GM12878 (cell line): Measurements from ENCODE around the gene TBL1XR1. TPM values are rescaled to one million over a fixed set of nuclear protein-coding genes. Genes with fewer than 3 reads are reported as not detected.

Experiments
- ATAC-seq: fragments of 200-7000 bp; cut with Tn5 transposase; 3 replicates; pipeline ENCODE4 v1.9.1; 2020; ENCODE audit warnings: mild to moderate bottlenecking, moderate library complexity
- BruUV-seq: library from RNA; stranded (reverse); fragments of 400-500 nt; replicated peaks from 2 replicates; lab custom pipeline; 2021; lab: Mats Ljungman, UMichigan
- CTCF ChIA-PET: fragments of 300-600 bp; sonication (Branson Sonifier 250); formaldehyde crosslinking; extraction: SDS; loops from one replicate; lab custom pipeline; 2021; ENCODE audit warnings: inconsistent platforms; lab: Yijun Ruan, JAX
- POLR2A ChIA-PET: fragments of 350-600 bp; formaldehyde crosslinking; extraction: SDS; loops from one replicate; lab custom pipeline; 2021; ENCODE audit warnings: inconsistent platforms; lab: Charles Lee
- RAD21 ChIA-PET: fragments of 300-600 bp; sonication (Branson Sonifier 250); formaldehyde crosslinking; loops from one replicate; lab custom pipeline; 2023; ENCODE audit warnings: antibody characterized with exemption; ENCODE audit not compliant: unreplicated experiment; lab: Charles Lee
- SMC1A ChIA-PET: fragments of 300-600 bp; sonication (Branson Sonifier 250); formaldehyde crosslinking; loops from one replicate; lab custom pipeline; 2023; ENCODE audit not compliant: unreplicated experiment, uncharacterized antibody; lab: Charles Lee
- DNase-seq: peaks from one replicate; pipeline ENCODE4 v3.0.0-alpha.2; 2011; ENCODE audit warnings: low read depth, low spot score
- FAIRE-seq: peaks from 3 replicates; lab custom pipeline; 2011; peaks lifted over from hg19 to GRCh38; lab: Jason Lieb, UNC
- H2AFZ ChIP-seq: 2 replicates; pipeline ENCODE4 v1.6.0; 2011; ENCODE audit warnings: low read depth, low read length, control low read depth; ENCODE audit not compliant: control insufficient read depth
- H3K27ac ChIP-seq: 2 replicates; pipeline ENCODE4 v1.5.1; 2011; ENCODE audit warnings: control low read depth; ENCODE audit not compliant: control insufficient read depth, insufficient read depth
- H3K27me3 ChIP-seq, 2 experiments: replicated peaks in 1 of 2; 2 replicates each; pipeline versions ENCODE4 v1.6.0 to v1.6.1; 2011; ENCODE audit warnings: low read length in 1 of 2; ENCODE audit not compliant: control insufficient read depth in 2 of 2, insufficient read depth in 2 of 2
- H3K36me3 ChIP-seq, 2 experiments: 2 replicates each; pipeline ENCODE4 v1.5.1; 2011; ENCODE audit warnings: low read length in 1 of 2; ENCODE audit not compliant: control insufficient read depth in 2 of 2, insufficient read depth in 2 of 2
- H3K4me1 ChIP-seq: 2 replicates; pipeline ENCODE4 v1.6.1; 2011; ENCODE audit warnings: mild to moderate bottlenecking, low read length, moderate library complexity, mixed read lengths; ENCODE audit not compliant: control insufficient read depth, insufficient read depth
- H3K4me2 ChIP-seq: 2 replicates; pipeline ENCODE4 v1.6.0; 2011; ENCODE audit warnings: control low read depth; ENCODE audit not compliant: control insufficient read depth, insufficient read depth
- H3K4me3 ChIP-seq: fragments of 200-600 bp; sonication (generic); 2 replicates; pipeline ENCODE4 v1.5.1; 2016
- H3K79me2 ChIP-seq: 2 replicates; pipeline ENCODE4 v1.6.0; 2011; ENCODE audit warnings: low read length; ENCODE audit not compliant: control insufficient read depth, insufficient read depth
- H3K9ac ChIP-seq: 2 replicates; pipeline ENCODE4 v1.8.0; 2011; ENCODE audit warnings: low read length, control low read depth, mixed read lengths; ENCODE audit not compliant: control insufficient read depth, insufficient read depth
- H3K9me3 ChIP-seq: replicated peaks from 3 replicates; pipeline ENCODE4 v1.5.1; 2011; ENCODE audit warnings: mild to moderate bottlenecking, low read length; ENCODE audit not compliant: control insufficient read depth, insufficient read depth
- H4K20me1 ChIP-seq: 2 replicates; pipeline ENCODE4 v1.6.0; 2011; ENCODE audit not compliant: control insufficient read depth, insufficient read depth
- BRCA1 ChIP-seq: IDR thresholded peaks from 2 replicates; pipeline ENCODE4 v1.6.1; 2011; ENCODE audit warnings: low read depth, low read length, improper control_type of control experiment
- CBX5 ChIP-seq: sonication (generic); IDR thresholded peaks from 2 replicates; pipeline ENCODE4 v1.6.1; 2016; ENCODE audit warnings: low read depth, moderate library complexity, mild to moderate bottlenecking, inconsistent platforms
- EED ChIP-seq: sonication (generic); IDR thresholded peaks from 2 replicates; pipeline ENCODE4 v1.6.1; 2016; ENCODE audit warnings: antibody characterized with exemption, low read depth
- EGR1 ChIP-seq, 2 experiments: IDR thresholded peaks; 1 replicate in 1 of 2; 2 replicates in 1 of 2; pipeline ENCODE4 v1.6.1; 2011 to 2012; ENCODE audit warnings: low read depth in 2 of 2, low read length in 2 of 2, borderline replicate concordance in 1 of 2, mild to moderate bottlenecking in 1 of 2, moderate library complexity in 1 of 2
- FOS ChIP-seq: IDR thresholded peaks from 3 replicates; pipeline ENCODE4 v1.6.1; 2011; ENCODE audit warnings: borderline replicate concordance; ENCODE audit not compliant: insufficient read length; ENCODE audit errors: extremely low read depth
- JUND ChIP-seq: IDR thresholded peaks from 2 replicates; pipeline ENCODE4 v1.6.1; 2012; ENCODE audit warnings: low read depth, mild to moderate bottlenecking, low read length, improper control_type of control experiment, moderate library complexity
- MLLT1 ChIP-seq: fragments of 450-650 bp; IDR thresholded peaks from 2 replicates; pipeline ENCODE4 v1.6.1; 2016; ENCODE audit warnings: mild to moderate bottlenecking
- NFYA ChIP-seq: IDR thresholded peaks from 2 replicates; pipeline ENCODE4 v1.6.1; 2011; ENCODE audit warnings: low read depth, mild to moderate bottlenecking, low read length, improper control_type of control experiment, borderline replicate concordance
- PBX3 ChIP-seq: IDR thresholded peaks from 2 replicates; pipeline ENCODE4 v1.6.1; 2011; ENCODE audit warnings: mild to moderate bottlenecking, low read depth, low read length, moderate library complexity; ENCODE audit not compliant: insufficient replicate concordance
- RAD21 ChIP-seq: IDR thresholded peaks from 2 replicates; pipeline ENCODE4 v1.6.1; 2011; ENCODE audit warnings: mild to moderate bottlenecking, low read depth, low read length, moderate library complexity; ENCODE audit not compliant: insufficient read depth
- SMAD5 ChIP-seq: IDR thresholded peaks from 2 replicates; pipeline ENCODE4 v1.6.1; 2016; ENCODE audit warnings: antibody characterized with exemption, low read depth
- TAF1 ChIP-seq: IDR thresholded peaks from 2 replicates; pipeline ENCODE4 v1.6.1; 2011; ENCODE audit warnings: mild to moderate bottlenecking, low read depth, low read length, borderline replicate concordance
- TCF12 ChIP-seq: IDR thresholded peaks from 2 replicates; pipeline ENCODE4 v1.6.1; 2011; ENCODE audit warnings: low read depth, mild to moderate bottlenecking, low read length
- TCF3 ChIP-seq: IDR thresholded peaks from 2 replicates; pipeline ENCODE4 v1.6.1; 2012; ENCODE audit warnings: low read depth, mild to moderate bottlenecking, low read length, borderline replicate concordance; ENCODE audit not compliant: insufficient read depth
- ZNF217 ChIP-seq: fragments of 450-650 bp; IDR thresholded peaks from 2 replicates; pipeline ENCODE4 v1.6.1; 2017; ENCODE audit warnings: antibody characterized with exemption, mild to moderate bottlenecking
- ZNF622 ChIP-seq: fragments of 450-650 bp; IDR thresholded peaks from 2 replicates; pipeline ENCODE4 v1.6.1; 2017; ENCODE audit warnings: mild to moderate bottlenecking, inconsistent platforms
- ZNF687 ChIP-seq: fragments of 450-650 bp; IDR thresholded peaks from 2 replicates; pipeline ENCODE4 v1.6.1; 2017; ENCODE audit warnings: mild to moderate bottlenecking, moderate library complexity
- WGBS: methylation state at CpG from one replicate; pipeline ENCODE4 v1.1.6; 2016; ENCODE audit warnings: low lambda C conversion rate; ENCODE audit not compliant: insufficient replicate concordance, insufficient coverage; ENCODE audit errors: missing lambda C conversion rate; 5-methylcytosine and 5-hydroxymethylcytosine counted together
- in situ Hi-C: fragments of 300-500 bp; cut with MboI; formaldehyde crosslinking; loops from 9 replicates; pipeline ENCODE4 v1.14.3; 2018; ENCODE audit warnings: mixed read lengths
- intact Hi-C: fragments of 100-400 bp; cut with micrococcal nuclease; formaldehyde crosslinking; loops from one replicate; pipeline ENCODE4 v1.14.2; 2022; ENCODE audit not compliant: unreplicated experiment
- polyA plus RNA-seq, 11 experiments: library from polyadenylated mRNA; depleted of rRNA in 4 of 11; unstranded in 6 of 11; stranded (reverse) in 5 of 11; fragments of >200 nt; fragmentation: Nextera tagmentation in 4 of 11; fragmentation: Illumina TruSeq in 1 of 11; extraction: Ambion mirVana in 4 of 11; extraction: Trizol in 1 of 11; gene quantifications; 1 replicate in 1 of 11; 2 replicates in 10 of 11; pipeline versions ENCODE4 v1.2.1 to v1.2.3, GENCODE V29; 2011 to 2016; ENCODE audit warnings: inconsistent platforms in 2 of 11, missing spikeins in 2 of 11, low read depth in 1 of 11
- total RNA-seq, 4 experiments: library from RNA; depleted of rRNA in 3 of 4; stranded (reverse); fragments of >200 nt in 3 of 4; fragmentation: Illumina TruSeq in 1 of 4; extraction: Trizol in 1 of 4; gene quantifications; 2 replicates each; pipeline versions ENCODE4 v1.2.1 to v1.2.3, GENCODE V29; 2013 to 2021

TBL1XR1 gene
- total and polyA plus RNA-seq, 10 of the 15 experiments (the other 5 are each of a cell fraction or from before 2014, with no cell fraction given) = 13.0 to 115 (median 60.4) TPM

GRCh38 chr3:176987901-176988650 lies 209.2 kb downstream of the TBL1XR1 start:
- no peak for ATAC-seq
- SMC1A ChIA-PET = no interaction called here
- TF ChIP-seq JUND = no peak
- no peak for TF ChIP-seq CBX5
- TF ChIP-seq RAD21 = no peak
- no peak for TF ChIP-seq NFYA
- no peak for TF ChIP-seq TAF1
- TF ChIP-seq MLLT1 = no peak
- TF ChIP-seq SMAD5 = no peak
- TF ChIP-seq ZNF687 = no peak
- no peak for TF ChIP-seq TCF12
- TF ChIP-seq BRCA1 = no peak
- TF ChIP-seq ZNF622 = no peak
- TF ChIP-seq ZNF217 = no peak
- TF ChIP-seq TCF3 = no peak
- TF ChIP-seq EGR1 (IDR thresholded peaks at IDR 0.05; ENCODE audit: borderline replicate concordance in 1 of 2, low read depth in 2 of 2, low read length in 2 of 2) = no peak
- TF ChIP-seq PBX3 = no peak
- TF ChIP-seq EED = no peak
- no peak for TF ChIP-seq FOS

More at GRCh38 chr3:176987901-176988650, 209.2 kb downstream of the TBL1XR1 start:
- intact Hi-C loops (no loop called here), in situ Hi-C loops (no loop called here)
- ChIA-PET POLR2A (no interaction called here), RAD21 (interaction anchor here (0.5 kb wide), 1 partner anchor 695 kb away, joined by 3 read pairs; no protein-coding TSS in a partner anchor), CTCF (no interaction called here)
- no peaks in the 10 kb centered on the region; a peak in 1 of 4 replicates for H3K27me3 ChIP-seq
- H3K9ac ChIP-seq = no peak overlapping the region
- DNase-seq = no peak
- H3K4me2 ChIP-seq = no peak overlapping the region
- no peak overlapping the region for H3K27ac ChIP-seq
- H4K20me1 ChIP-seq = no peaks in the 10 kb centered on the region
- H3K79me2 ChIP-seq = no peaks in the 10 kb centered on the region
- no peaks in the 10 kb centered on the region for H3K9me3 ChIP-seq
- no peaks in the 10 kb centered on the region for H3K36me3 ChIP-seq
- BruUV-seq = no TSS peak
- no peak overlapping the region for H2AFZ ChIP-seq
- WGBS = 49% methylated on average over 8 of the region's 8 CpGs
- FAIRE-seq = no peak
- no peak overlapping the region for H3K4me3 ChIP-seq
- no peaks in the 10 kb centered on the region for H3K4me1 ChIP-seq
